Effector memory CD8-positive, alpha-beta T cell (primary cell): ENCODE results near the gene TJP3.

Source experiments
- ATAC-seq: fragments of 150-1000 bp; cut with Tn5 transposase; replicated peaks from 2 replicates; pipeline ENCODE4 v1.10.0; 2021; ENCODE audit warnings: mild to moderate bottlenecking, moderate library complexity
- DNase-seq, 3 experiments: peaks; one replicate each; pipeline ENCODE4 v3.0.0; 2021
- H3K27ac Mint-ChIP-seq, 2 donors: one replicate each; pipeline ENCODE4 v1.8.0; 2022; ENCODE audit warnings: mild to moderate bottlenecking in 2 of 2, mixed read lengths in 2 of 2, moderate library complexity in 2 of 2
- H3K27me3 Mint-ChIP-seq, 2 donors: one replicate each; pipeline ENCODE4 v1.8.0; 2022; ENCODE audit warnings: mixed read lengths in 2 of 2
- H3K36me3 Mint-ChIP-seq: one replicate; pipeline ENCODE4 v1.8.0; 2022; ENCODE audit warnings: mild to moderate bottlenecking, moderate library complexity, mixed read lengths; ENCODE audit not compliant: insufficient read depth
- H3K4me1 Mint-ChIP-seq, 2 donors: one replicate each; pipeline ENCODE4 v1.8.0; 2022; ENCODE audit warnings: low read depth in 2 of 2, mixed read lengths in 2 of 2
- H3K4me3 Mint-ChIP-seq, 2 donors: one replicate each; pipeline ENCODE4 v1.8.0; 2022; ENCODE audit warnings: mild to moderate bottlenecking in 2 of 2, mixed read lengths in 2 of 2, moderate library complexity in 2 of 2
- H3K9me3 Mint-ChIP-seq, 2 donors: one replicate each; pipeline ENCODE4 v1.8.0; 2022; ENCODE audit warnings: mixed read lengths in 2 of 2

TJP3 gene

GRCh38 chr19:3691726-3692125 is 16.5 kb upstream of the TJP3 start:
- Mint-ChIP-seq H3K9me3 (no peaks in the 10 kb centered on the region), H3K27ac (no peak overlapping the region)

GRCh38 chr19:3692141-3693024 is 15.8 kb upstream of the TJP3 start:
- H3K27me3 Mint-ChIP-seq, result no peaks in the 10 kb centered on the region
- no peak overlapping the region for H3K4me3 Mint-ChIP-seq
- peak; percentile 62 for ATAC-seq
- no peaks in the 10 kb centered on the region for H3K9me3 Mint-ChIP-seq
- peaks cover 32 to 35% of the 10 kb centered on the region in 2 donors for H3K4me1 Mint-ChIP-seq
- H3K36me3 Mint-ChIP-seq, result no peaks in the 10 kb centered on the region
- DNase-seq, result peak; percentile 53 to 57 (median 54)
- peak overlapping the region; percentile 20 to 29 for H3K27ac Mint-ChIP-seq

More at GRCh38 chr19:3691726-3692125, 16.5 kb upstream of the TJP3 start:
- Mint-ChIP-seq H3K4me1 (peaks cover 34 to 37% of the 10 kb centered on the region in 2 donors), H3K27me3 (no peaks in the 10 kb centered on the region), H3K36me3 (no peaks in the 10 kb centered on the region), H3K4me3 (no peak overlapping the region)
- ATAC-seq (no peak), DNase-seq (no peak)

- peak overlapping the region in 1 of 2 donors; percentile 29 for H3K27ac Mint-ChIP-seq
- H3K9me3 Mint-ChIP-seq, result no peaks in the 10 kb centered on the region
- no peaks in the 10 kb centered on the region for H3K27me3 Mint-ChIP-seq
- no peak for ATAC-seq
- no peak overlapping the region for H3K4me3 Mint-ChIP-seq
- peaks cover 37 to 38% of the 10 kb centered on the region in 2 donors for H3K4me1 Mint-ChIP-seq
- no peak for DNase-seq
- peaks cover 5% of the 10 kb centered on the region for H3K36me3 Mint-ChIP-seq
Measured at GRCh38 chr19:3693025-3693925, 14.9 kb upstream of the TJP3 start.

- H3K27me3 Mint-ChIP-seq, result no peaks in the 10 kb centered on the region
- H3K36me3 Mint-ChIP-seq, result peaks cover 5% of the 10 kb centered on the region
- H3K27ac Mint-ChIP-seq, result no peak overlapping the region
- no peak for DNase-seq
- no peaks in the 10 kb centered on the region for H3K9me3 Mint-ChIP-seq
- no peak for ATAC-seq
- H3K4me1 Mint-ChIP-seq, result peaks cover 40 to 43% of the 10 kb centered on the region in 2 donors
- no peak overlapping the region for H3K4me3 Mint-ChIP-seq
Measured at GRCh38 chr19:3694361-3695123, 13.6 kb upstream of the TJP3 start.

GRCh38 chr19:3695124-3695733 is 13.0 kb upstream of the TJP3 start:
- no peak overlapping the region for H3K4me3 Mint-ChIP-seq
- no peaks in the 10 kb centered on the region for H3K27me3 Mint-ChIP-seq
- ATAC-seq (no peak), DNase-seq (no peak)
- no peaks in the 10 kb centered on the region for H3K9me3 Mint-ChIP-seq
- no peak overlapping the region for H3K27ac Mint-ChIP-seq
- H3K4me1 Mint-ChIP-seq, result peaks cover 34 to 45% of the 10 kb centered on the region in 2 donors
- peaks cover 5% of the 10 kb centered on the region for H3K36me3 Mint-ChIP-seq

GRCh38 chr19:3695986-3696659 is 12.1 kb upstream of the TJP3 start:
- H3K27me3 Mint-ChIP-seq, result no peaks in the 10 kb centered on the region
- no peak for DNase-seq
- H3K4me3 Mint-ChIP-seq, result no peak overlapping the region
- ATAC-seq, result no peak
- H3K4me1 Mint-ChIP-seq, result peaks cover 28 to 43% of the 10 kb centered on the region in 2 donors
- H3K9me3 Mint-ChIP-seq, result no peaks in the 10 kb centered on the region
- H3K27ac Mint-ChIP-seq, result peak overlapping the region in 1 of 2 donors; percentile 49
- peaks cover 5% of the 10 kb centered on the region for H3K36me3 Mint-ChIP-seq

- H3K9me3 Mint-ChIP-seq, result no peaks in the 10 kb centered on the region
- ATAC-seq (no peak), DNase-seq (no peak)
- H3K27me3 Mint-ChIP-seq, result no peaks in the 10 kb centered on the region
- H3K4me1 Mint-ChIP-seq, result peaks cover 28 to 38% of the 10 kb centered on the region in 2 donors
- peak overlapping the region in 1 of 2 donors; percentile 29 for H3K4me3 Mint-ChIP-seq
- H3K36me3 Mint-ChIP-seq, result peaks cover 5% of the 10 kb centered on the region
- H3K27ac Mint-ChIP-seq, result no peak overlapping the region
Measured at GRCh38 chr19:3696660-3696995, 11.6 kb upstream of the TJP3 start.

- DNase-seq (no peak), ATAC-seq (no peak)
- H3K36me3 Mint-ChIP-seq, result peaks cover 5% of the 10 kb centered on the region
- no peaks in the 10 kb centered on the region for H3K27me3 Mint-ChIP-seq
- H3K9me3 Mint-ChIP-seq, result no peaks in the 10 kb centered on the region
- H3K4me3 Mint-ChIP-seq, result peak overlapping the region; percentile 21 to 29
- peaks cover 28 to 37% of the 10 kb centered on the region in 2 donors for H3K4me1 Mint-ChIP-seq
- H3K27ac Mint-ChIP-seq, result no peak overlapping the region
Measured at GRCh38 chr19:3697094-3697493, 11.1 kb upstream of the TJP3 start.

GRCh38 chr19:3697671-3698385 is 10.4 kb upstream of the TJP3 start:
- peaks cover 5% of the 10 kb centered on the region for H3K36me3 Mint-ChIP-seq
- peak overlapping the region; percentile 46 to 56 for H3K4me3 Mint-ChIP-seq

GRCh38 chr19:3698386-3698950 is 9.7 kb upstream of the TJP3 start:
- Mint-ChIP-seq H3K27me3 (no peaks in the 10 kb centered on the region), H3K4me3 (peak overlapping the region; percentile 56 to 95), H3K27ac (peak overlapping the region in 1 of 2 donors; percentile 46), H3K9me3 (no peaks in the 10 kb centered on the region), H3K4me1 (peaks cover 19 to 30% of the 10 kb centered on the region in 2 donors), H3K36me3 (peaks cover 5% of the 10 kb centered on the region)
- DNase-seq (no peak), ATAC-seq (no peak)

More at GRCh38 chr19:3697671-3698385, 10.4 kb upstream of the TJP3 start:
- Mint-ChIP-seq H3K4me1 (peaks cover 22 to 32% of the 10 kb centered on the region in 2 donors), H3K27ac (peak overlapping the region in 1 of 2 donors; percentile 46), H3K27me3 (no peaks in the 10 kb centered on the region), H3K9me3 (no peaks in the 10 kb centered on the region)
- DNase-seq (no peak), ATAC-seq (no peak)

GRCh38 chr19:3698974-3699740 is 9.0 kb upstream of the TJP3 start:
- no peak for DNase-seq
- Mint-ChIP-seq H3K4me1 (peaks cover 19 to 30% of the 10 kb centered on the region in 2 donors), H3K27ac (peak overlapping the region in 1 of 2 donors; percentile 90), H3K27me3 (no peaks in the 10 kb centered on the region), H3K4me3 (peak overlapping the region; percentile 91 to 95), H3K36me3 (peaks cover 5% of the 10 kb centered on the region), H3K9me3 (no peaks in the 10 kb centered on the region)
- ATAC-seq, result no peak
